Sigmoid colon (tissue), 4 donors: ENCODE results near the gene IL36G.

Experiments
- CTCF ChIP-seq, 4 experiments: fragments of 450-650 bp in 3 of 4; fragments of 200-600 bp in 1 of 4; IDR thresholded peaks; one replicate each; pipeline ENCODE4 v1.5.1; 2016 to 2019; ENCODE audit warnings: antibody characterized with exemption in 4 of 4, mild to moderate bottlenecking in 3 of 4, moderate library complexity in 2 of 4
- EP300 ChIP-seq, 4 donors: sonication (generic); formaldehyde crosslinking; IDR thresholded peaks; one replicate each; pipeline ENCODE4 v1.6.1; 2017; ENCODE audit warnings: antibody characterized with exemption in 4 of 4
- POLR2A ChIP-seq, 2 donors: fragments of 450-650 bp; IDR thresholded peaks; one replicate each; pipeline ENCODE4 v1.6.1; 2016; ENCODE audit warnings: antibody characterized with exemption in 2 of 2, mild to moderate bottlenecking in 2 of 2, moderate library complexity in 2 of 2

GRCh38 chr2:113013336-113013661, 35.5 kb downstream of the IL36G start:
- TF ChIP-seq CTCF (IDR thresholded peaks at IDR 0.05) (no peak), POLR2A (IDR thresholded peaks at IDR 0.05) (no peak), EP300 (IDR thresholded peaks at IDR 0.05) (no peak)
